ENCODE measurements around the gene P2RY11.

The P2RY11 gene

GRCh38 chr19:10155839-10156238 is 44.3 kb downstream of the P2RY11 start:
- Histone ChIP-seq H3K4me3 (ENCODE audit: low read length) (no peak overlapping the region), H3F3A (ENCODE audit: insufficient read depth, low read length) (no peaks in the 10 kb centered on the region), H3K4me1 (ENCODE audit: low read length) (no peaks in the 10 kb centered on the region), H3K36me3 (replicated peaks; ENCODE audit: insufficient read depth, low read length) (peaks cover 31% of the 10 kb centered on the region), H4K20me1 (ENCODE audit: insufficient read depth, low read length) (no peaks in the 10 kb centered on the region), H3K79me2 (ENCODE audit: low read length) (peaks cover 83% of the 10 kb centered on the region), H2AFZ (ENCODE audit: low read length) (no peak overlapping the region), H3K27ac (ENCODE audit: low read length) (no peak overlapping the region), H3K9ac (ENCODE audit: low read length) (no peak overlapping the region), H3K27me3 (replicated peaks; ENCODE audit: insufficient read depth, low read length) (no peaks in the 10 kb centered on the region), H3K4me2 (ENCODE audit: low read depth, low read length) (no peak overlapping the region), H3K9me2 (replicated peaks; ENCODE audit: insufficient read depth, low read length) (no peaks in the 10 kb centered on the region), H3K9me3 (replicated peaks; ENCODE audit: insufficient read depth, low read length) (no peaks in the 10 kb centered on the region)
- DNase-seq: no peak
- TF ChIP-seq EZH2phosphoT487 (IDR thresholded peaks at IDR 0.05; ENCODE audit: low read length) (no peak), CTCF (IDR thresholded peaks at IDR 0.05; ENCODE audit: low read length) (no peak), EZH2 (optimal IDR thresholded peaks at IDR 0.05; ENCODE audit: low read depth, low read length) (no peak)

GRCh38 chr19:10158071-10158470 is 46.6 kb downstream of the P2RY11 start:
- Histone ChIP-seq H3K4me1 (ENCODE audit: low read length) (no peaks in the 10 kb centered on the region), H4K20me1 (ENCODE audit: insufficient read depth, low read length) (no peaks in the 10 kb centered on the region), H3K9ac (ENCODE audit: low read length) (no peak overlapping the region), H3K27me3 (replicated peaks; ENCODE audit: insufficient read depth, low read length) (no peaks in the 10 kb centered on the region), H2AFZ (ENCODE audit: low read length) (no peak overlapping the region), H3F3A (ENCODE audit: insufficient read depth, low read length) (no peaks in the 10 kb centered on the region), H3K9me2 (replicated peaks; ENCODE audit: insufficient read depth, low read length) (no peaks in the 10 kb centered on the region), H3K4me3 (ENCODE audit: low read length) (no peak overlapping the region), H3K36me3 (replicated peaks; ENCODE audit: insufficient read depth, low read length) (peaks cover 25% of the 10 kb centered on the region), H3K27ac (ENCODE audit: low read length) (no peak overlapping the region), H3K79me2 (ENCODE audit: low read length) (peaks cover 68% of the 10 kb centered on the region), H3K9me3 (replicated peaks; ENCODE audit: insufficient read depth, low read length) (no peaks in the 10 kb centered on the region), H3K4me2 (ENCODE audit: low read depth, low read length) (no peak overlapping the region)
- TF ChIP-seq EZH2 (optimal IDR thresholded peaks at IDR 0.05; ENCODE audit: low read depth, low read length): no peak
- no peak for TF ChIP-seq EZH2phosphoT487 (IDR thresholded peaks at IDR 0.05; ENCODE audit: low read length)
- TF ChIP-seq CTCF (IDR thresholded peaks at IDR 0.05; ENCODE audit: low read length): no peak
- DNase-seq: no peak

GRCh38 chr19:10158485-10158884 is 47.0 kb downstream of the P2RY11 start:
- Histone ChIP-seq H3K9me3 (replicated peaks; ENCODE audit: insufficient read depth, low read length) (no peaks in the 10 kb centered on the region), H3K4me1 (ENCODE audit: low read length) (no peaks in the 10 kb centered on the region), H3K27me3 (replicated peaks; ENCODE audit: insufficient read depth, low read length) (no peaks in the 10 kb centered on the region), H3F3A (ENCODE audit: insufficient read depth, low read length) (no peaks in the 10 kb centered on the region), H3K4me2 (ENCODE audit: low read depth, low read length) (no peak overlapping the region), H3K4me3 (ENCODE audit: low read length) (no peak overlapping the region), H3K79me2 (ENCODE audit: low read length) (peaks cover 68% of the 10 kb centered on the region), H2AFZ (ENCODE audit: low read length) (no peak overlapping the region), H3K9me2 (replicated peaks; ENCODE audit: insufficient read depth, low read length) (no peaks in the 10 kb centered on the region), H3K9ac (ENCODE audit: low read length) (no peak overlapping the region), H3K27ac (ENCODE audit: low read length) (no peak overlapping the region), H4K20me1 (ENCODE audit: insufficient read depth, low read length) (no peaks in the 10 kb centered on the region), H3K36me3 (replicated peaks; ENCODE audit: insufficient read depth, low read length) (peaks cover 25% of the 10 kb centered on the region)
- DNase-seq: no peak
- TF ChIP-seq EZH2phosphoT487 (IDR thresholded peaks at IDR 0.05; ENCODE audit: low read length) (no peak), CTCF (IDR thresholded peaks at IDR 0.05; ENCODE audit: low read length) (no peak), EZH2 (optimal IDR thresholded peaks at IDR 0.05; ENCODE audit: low read depth, low read length) (no peak)
